HEK293 (cell line): Measurements from ENCODE around the gene GTF2H3.
A peak's percentile ranks its signal among the peaks of the same experiment; 100 is the strongest.

Source experiments
- FEZF1 ChIP-seq: fragments of 450-650 bp; formaldehyde crosslinking; IDR thresholded peaks from 2 replicates; pipeline ENCODE4 v1.5.1; 2016; ENCODE audit warnings: missing biosample characterization, missing genetic modification characterization
- HOXD13 ChIP-seq: sonication (generic); formaldehyde crosslinking; IDR thresholded peaks from 2 replicates; pipeline ENCODE4 v1.8.0; 2022; ENCODE audit warnings: missing genetic modification reagents, borderline replicate concordance
- OSR2 ChIP-seq: fragments of 450-650 bp; formaldehyde crosslinking; IDR thresholded peaks from 2 replicates; pipeline ENCODE4 v1.5.1; 2016; ENCODE audit warnings: missing biosample characterization, missing genetic modification characterization
- PRDM1 ChIP-seq: fragments of 450-650 bp; formaldehyde crosslinking; IDR thresholded peaks from 2 replicates; pipeline ENCODE4; 2016; ENCODE audit warnings: missing biosample characterization, missing genetic modification characterization
- SP2 ChIP-seq: fragments of 450-650 bp; formaldehyde crosslinking; IDR thresholded peaks from 2 replicates; pipeline ENCODE4 v1.5.1; 2016; ENCODE audit warnings: missing biosample characterization, missing genetic modification characterization
- SP3 ChIP-seq: fragments of 450-650 bp; formaldehyde crosslinking; IDR thresholded peaks from 2 replicates; pipeline ENCODE4 v1.5.1; 2016; ENCODE audit warnings: missing biosample characterization, missing genetic modification characterization
- ZBTB20 ChIP-seq: fragments of 450-650 bp; formaldehyde crosslinking; IDR thresholded peaks from 2 replicates; pipeline ENCODE4 v1.5.1; 2016; ENCODE audit warnings: missing biosample characterization, missing genetic modification characterization
- ZBTB48 ChIP-seq: fragments of 450-650 bp; formaldehyde crosslinking; IDR thresholded peaks from 2 replicates; pipeline ENCODE4 v1.5.1; 2016; ENCODE audit warnings: missing biosample characterization, missing genetic modification characterization
- ZNF155 ChIP-seq: fragments of 450-650 bp; formaldehyde crosslinking; IDR thresholded peaks from 2 replicates; pipeline ENCODE4 v1.5.1; 2016; ENCODE audit warnings: missing biosample characterization, missing genetic modification characterization
- ZNF175 ChIP-seq: fragments of 450-650 bp; formaldehyde crosslinking; IDR thresholded peaks from 2 replicates; pipeline ENCODE4 v1.5.1; 2016; ENCODE audit warnings: missing biosample characterization, missing genetic modification characterization
- ZNF202 ChIP-seq: fragments of 450-650 bp; formaldehyde crosslinking; IDR thresholded peaks from 2 replicates; pipeline ENCODE4 v1.5.1; 2016; ENCODE audit warnings: missing biosample characterization, missing genetic modification characterization, borderline replicate concordance
- ZNF223 ChIP-seq: fragments of 450-650 bp; formaldehyde crosslinking; IDR thresholded peaks from 2 replicates; pipeline ENCODE4 v1.5.1; 2016; ENCODE audit warnings: missing biosample characterization, missing genetic modification characterization
- ZNF274 ChIP-seq, 2 experiments: fragments of 200-500 bp in 1 of 2; fragments of 450-650 bp in 1 of 2; sonication (Bioruptor generic) in 1 of 2; formaldehyde crosslinking in 1 of 2; IDR thresholded peaks; 2 replicates each; pipeline versions ENCODE4 v1.5.1 to v1.6.1; 2014 to 2016; ENCODE audit warnings: borderline replicate concordance in 1 of 2, inconsistent platforms in 1 of 2, low read length in 1 of 2, missing biosample characterization in 1 of 2, missing genetic modification characterization in 1 of 2
- ZNF335 ChIP-seq: fragments of 450-650 bp; formaldehyde crosslinking; conservative IDR thresholded peaks from 2 replicates; pipeline ENCODE4 v1.5.1; 2016; ENCODE audit warnings: missing biosample characterization, missing genetic modification characterization
- ZNF350 ChIP-seq: fragments of 450-650 bp; formaldehyde crosslinking; IDR thresholded peaks from 2 replicates; pipeline ENCODE4 v1.5.0; 2017; ENCODE audit warnings: missing biosample characterization, mild to moderate bottlenecking, missing genetic modification characterization
- ZNF366 ChIP-seq: fragments of 450-650 bp; formaldehyde crosslinking; conservative IDR thresholded peaks from 2 replicates; pipeline ENCODE4 v1.5.1; 2016; ENCODE audit warnings: missing biosample characterization, missing genetic modification characterization
- ZNF394 ChIP-seq: fragments of 450-650 bp; formaldehyde crosslinking; IDR thresholded peaks from 2 replicates; pipeline ENCODE4 v1.5.1; 2016; ENCODE audit warnings: missing biosample characterization, missing genetic modification characterization, mild to moderate bottlenecking, moderate library complexity, borderline replicate concordance
- ZNF404 ChIP-seq: fragments of 450-650 bp; formaldehyde crosslinking; IDR thresholded peaks from 2 replicates; pipeline ENCODE4 v1.5.1; 2017; ENCODE audit warnings: missing biosample characterization, missing genetic modification characterization
- ZNF501 ChIP-seq: fragments of 450-650 bp; formaldehyde crosslinking; IDR thresholded peaks from 2 replicates; pipeline ENCODE4 v1.5.1; 2016; ENCODE audit warnings: missing biosample characterization, missing genetic modification characterization
- ZNF560 ChIP-seq: fragments of 450-650 bp; formaldehyde crosslinking; IDR thresholded peaks from 2 replicates; pipeline ENCODE4 v1.5.1; 2017; ENCODE audit warnings: missing biosample characterization, missing genetic modification characterization, borderline replicate concordance
- ZNF654 ChIP-seq: fragments of 450-650 bp; formaldehyde crosslinking; IDR thresholded peaks from 2 replicates; pipeline ENCODE4 v1.5.1; 2016; ENCODE audit warnings: low read depth, missing biosample characterization, missing genetic modification characterization
- ZNF664 ChIP-seq: fragments of 450-650 bp; formaldehyde crosslinking; IDR thresholded peaks from 2 replicates; pipeline ENCODE4 v1.5.1; 2016; ENCODE audit warnings: missing biosample characterization, missing genetic modification characterization
- ZNF776 ChIP-seq: fragments of 450-650 bp; formaldehyde crosslinking; IDR thresholded peaks from 2 replicates; pipeline ENCODE4 v1.5.0; 2017; ENCODE audit warnings: missing biosample characterization, missing genetic modification characterization, borderline replicate concordance
- ZSCAN16 ChIP-seq: fragments of 450-650 bp; formaldehyde crosslinking; IDR thresholded peaks from 2 replicates; pipeline ENCODE4 v1.5.1; 2016; ENCODE audit warnings: missing biosample characterization, missing genetic modification characterization
- TF ChIP-seq, protein P1 (sequence below): fragments of 450-650 bp; formaldehyde crosslinking; IDR thresholded peaks from 2 replicates; pipeline ENCODE4 v1.5.1; 2016; ENCODE audit warnings: missing biosample characterization, missing genetic modification characterization, low read depth
- TF ChIP-seq, protein P2 (sequence below): fragments of 450-650 bp; formaldehyde crosslinking; IDR thresholded peaks from 2 replicates; pipeline ENCODE4 v1.5.1; 2017; ENCODE audit warnings: missing biosample characterization, missing genetic modification characterization
- TF ChIP-seq, protein P3 (sequence below): fragments of 450-650 bp; formaldehyde crosslinking; IDR thresholded peaks from 2 replicates; pipeline ENCODE4 v1.5.1; 2016; ENCODE audit warnings: missing biosample characterization, missing genetic modification characterization
- TF ChIP-seq, protein P4 (sequence below): fragments of 450-650 bp; formaldehyde crosslinking; IDR thresholded peaks from 2 replicates; pipeline ENCODE4 v1.5.1; 2016; ENCODE audit warnings: missing biosample characterization, missing genetic modification characterization
- TF ChIP-seq, protein P5 (sequence below): fragments of 450-650 bp; formaldehyde crosslinking; IDR thresholded peaks from 2 replicates; pipeline ENCODE4 v1.5.1; 2016; ENCODE audit warnings: missing biosample characterization, missing genetic modification characterization
- TF ChIP-seq, protein P6 (sequence below): fragments of 450-650 bp; formaldehyde crosslinking; IDR thresholded peaks from 2 replicates; pipeline ENCODE4 v1.5.1; 2016; ENCODE audit warnings: missing biosample characterization, missing genetic modification characterization

Gene GTF2H3

DNA sequence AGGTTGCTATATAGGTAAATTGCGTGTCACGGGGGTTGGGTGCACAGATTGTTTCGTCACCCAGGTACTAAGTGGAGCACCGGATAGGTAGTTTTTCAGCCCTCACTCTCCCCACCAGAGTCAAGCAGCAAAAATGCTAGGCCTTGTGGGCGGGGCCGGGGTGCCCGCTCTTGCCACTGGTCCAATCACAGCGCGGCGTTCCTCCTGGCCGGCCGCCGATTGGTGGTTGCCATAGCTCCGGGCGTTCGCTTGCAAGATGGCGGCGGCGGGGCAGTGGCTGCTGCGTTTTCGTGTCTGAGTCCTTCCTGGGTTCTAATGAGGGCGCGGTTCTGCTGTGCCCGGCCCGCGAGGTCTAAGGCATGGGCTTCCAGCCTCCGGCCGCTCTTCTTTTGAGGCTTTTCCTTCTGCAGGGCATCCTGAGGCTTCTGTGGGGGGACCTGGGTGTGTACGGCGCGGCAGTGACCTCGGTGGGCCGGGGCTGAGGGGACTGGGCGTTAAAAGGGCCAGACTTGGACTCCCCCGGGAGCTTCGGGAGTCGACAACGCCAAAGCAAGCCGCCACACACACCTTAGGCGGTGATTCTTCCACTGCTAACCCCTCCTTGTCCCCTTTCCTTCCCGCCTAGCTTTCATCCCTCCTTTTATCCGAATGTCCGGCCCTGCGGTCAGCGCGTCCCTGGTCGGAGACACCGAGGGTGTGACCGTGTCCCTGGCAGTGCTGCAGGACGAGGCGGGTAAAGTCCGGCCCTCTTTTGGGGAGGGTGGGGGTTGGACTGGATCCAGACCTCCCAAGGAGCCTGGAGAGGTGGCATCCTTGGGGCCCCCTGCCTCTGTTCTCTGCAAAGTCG is 37.5 kb downstream of the GTF2H3 start, which contains the start of gene TCTN2 (continued):
- TF ChIP-seq ZBTB20 (tag by site-specific recombination), result no peak; the same call in 1 of the 2 replicates
- TF ChIP-seq ZNF776 (tag by site-specific recombination), result no peak
- TF ChIP-seq ZNF223 (tag by site-specific recombination), result no peak
- TF ChIP-seq, protein P1, sequence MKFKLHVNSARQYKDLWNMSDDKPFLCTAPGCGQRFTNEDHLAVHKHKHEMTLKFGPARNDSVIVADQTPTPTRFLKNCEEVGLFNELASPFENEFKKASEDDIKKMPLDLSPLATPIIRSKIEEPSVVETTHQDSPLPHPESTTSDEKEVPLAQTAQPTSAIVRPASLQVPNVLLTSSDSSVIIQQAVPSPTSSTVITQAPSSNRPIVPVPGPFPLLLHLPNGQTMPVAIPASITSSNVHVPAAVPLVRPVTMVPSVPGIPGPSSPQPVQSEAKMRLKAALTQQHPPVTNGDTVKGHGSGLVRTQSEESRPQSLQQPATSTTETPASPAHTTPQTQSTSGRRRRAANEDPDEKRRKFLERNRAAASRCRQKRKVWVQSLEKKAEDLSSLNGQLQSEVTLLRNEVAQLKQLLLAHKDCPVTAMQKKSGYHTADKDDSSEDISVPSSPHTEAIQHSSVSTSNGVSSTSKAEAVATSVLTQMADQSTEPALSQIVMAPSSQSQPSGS (tag by site-specific recombination), result no peak
- no peak for TF ChIP-seq FEZF1 (tag by site-specific recombination)
- TF ChIP-seq ZNF404 (tag by site-specific recombination), result no peak
- TF ChIP-seq ZNF501 (tag by site-specific recombination), result 0 out of 2 replicates have a peak, but pooled peaks have one; percentile 29
- no peak for TF ChIP-seq ZNF202 (tag by site-specific recombination)
- TF ChIP-seq ZNF274 (IDR thresholded peaks at IDR 0.05; ENCODE audit: low read length), result no peak
- TF ChIP-seq ZNF274 (tag by site-specific recombination; IDR thresholded peaks at IDR 0.05; ENCODE audit: borderline replicate concordance), result no peak
- no peak for TF ChIP-seq ZNF394 (tag by site-specific recombination)
- TF ChIP-seq SP2 (tag by site-specific recombination), result peak; percentile 84
- peak; percentile 35; the same call in 1 of the 2 replicates for TF ChIP-seq SP3 (tag by site-specific recombination)
- TF ChIP-seq OSR2 (tag by site-specific recombination), result no peak
- TF ChIP-seq, protein P2, sequence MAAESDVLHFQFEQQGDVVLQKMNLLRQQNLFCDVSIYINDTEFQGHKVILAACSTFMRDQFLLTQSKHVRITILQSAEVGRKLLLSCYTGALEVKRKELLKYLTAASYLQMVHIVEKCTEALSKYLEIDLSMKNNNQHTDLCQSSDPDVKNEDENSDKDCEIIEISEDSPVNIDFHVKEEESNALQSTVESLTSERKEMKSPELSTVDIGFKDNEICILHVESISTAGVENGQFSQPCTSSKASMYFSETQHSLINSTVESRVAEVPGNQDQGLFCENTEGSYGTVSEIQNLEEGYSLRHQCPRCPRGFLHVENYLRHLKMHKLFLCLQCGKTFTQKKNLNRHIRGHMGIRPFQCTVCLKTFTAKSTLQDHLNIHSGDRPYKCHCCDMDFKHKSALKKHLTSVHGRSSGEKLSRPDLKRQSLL (tag by site-specific recombination), result no peak
- TF ChIP-seq, protein P3, sequence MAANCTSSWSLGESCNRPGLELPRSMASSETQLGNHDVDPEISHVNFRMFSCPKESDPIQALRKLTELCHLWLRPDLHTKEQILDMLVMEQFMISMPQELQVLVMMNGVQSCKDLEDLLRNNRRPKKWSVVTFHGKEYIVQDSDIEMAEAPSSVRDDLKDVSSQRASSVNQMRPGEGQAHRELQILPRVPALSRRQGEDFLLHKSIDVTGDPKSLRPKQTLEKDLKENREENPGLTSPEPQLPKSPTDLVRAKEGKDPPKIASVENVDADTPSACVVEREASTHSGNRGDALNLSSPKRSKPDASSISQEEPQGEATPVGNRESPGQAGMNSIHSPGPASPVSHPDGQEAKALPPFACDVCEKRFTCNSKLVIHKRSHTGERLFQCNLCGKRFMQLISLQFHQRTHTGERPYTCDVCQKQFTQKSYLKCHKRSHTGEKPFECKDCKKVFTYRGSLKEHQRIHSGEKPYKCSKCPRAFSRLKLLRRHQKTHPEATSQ (tag by site-specific recombination), result no peak
- TF ChIP-seq, protein P4, sequence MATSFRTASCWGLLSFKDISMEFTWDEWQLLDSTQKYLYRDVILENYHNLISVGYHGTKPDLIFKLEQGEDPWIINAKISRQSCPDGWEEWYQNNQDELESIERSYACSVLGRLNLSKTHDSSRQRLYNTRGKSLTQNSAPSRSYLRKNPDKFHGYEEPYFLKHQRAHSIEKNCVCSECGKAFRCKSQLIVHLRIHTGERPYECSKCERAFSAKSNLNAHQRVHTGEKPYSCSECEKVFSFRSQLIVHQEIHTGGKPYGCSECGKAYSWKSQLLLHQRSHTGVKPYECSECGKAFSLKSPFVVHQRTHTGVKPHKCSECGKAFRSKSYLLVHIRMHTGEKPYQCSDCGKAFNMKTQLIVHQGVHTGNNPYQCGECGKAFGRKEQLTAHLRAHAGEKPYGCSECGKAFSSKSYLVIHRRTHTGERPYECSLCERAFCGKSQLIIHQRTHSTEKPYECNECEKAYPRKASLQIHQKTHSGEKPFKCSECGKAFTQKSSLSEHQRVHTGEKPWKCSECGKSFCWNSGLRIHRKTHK (tag by site-specific recombination), result no peak
- TF ChIP-seq ZNF335, result peak; percentile 56
- TF ChIP-seq ZNF175, result no peak
- no peak for TF ChIP-seq ZNF560 (tag by site-specific recombination)
- TF ChIP-seq HOXD13, result no peak
- TF ChIP-seq ZNF366 (tag by site-specific recombination), result peak; percentile 65
- TF ChIP-seq ZNF664, result no peak
- TF ChIP-seq, protein P5, sequence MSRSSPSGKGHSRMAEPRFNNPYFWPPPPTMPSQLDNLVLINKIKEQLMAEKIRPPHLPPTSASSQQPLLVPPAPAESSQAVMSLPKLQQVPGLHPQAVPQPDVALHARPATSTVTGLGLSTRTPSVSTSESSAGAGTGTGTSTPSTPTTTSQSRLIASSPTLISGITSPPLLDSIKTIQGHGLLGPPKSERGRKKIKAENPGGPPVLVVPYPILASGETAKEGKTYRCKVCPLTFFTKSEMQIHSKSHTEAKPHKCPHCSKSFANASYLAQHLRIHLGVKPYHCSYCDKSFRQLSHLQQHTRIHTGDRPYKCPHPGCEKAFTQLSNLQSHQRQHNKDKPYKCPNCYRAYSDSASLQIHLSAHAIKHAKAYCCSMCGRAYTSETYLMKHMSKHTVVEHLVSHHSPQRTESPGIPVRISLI, result no peak
- TF ChIP-seq ZSCAN16 (tag by site-specific recombination), result no peak
- TF ChIP-seq ZBTB48, result no peak
- no peak for TF ChIP-seq PRDM1 (tag by site-specific recombination)
- TF ChIP-seq, protein P6, sequence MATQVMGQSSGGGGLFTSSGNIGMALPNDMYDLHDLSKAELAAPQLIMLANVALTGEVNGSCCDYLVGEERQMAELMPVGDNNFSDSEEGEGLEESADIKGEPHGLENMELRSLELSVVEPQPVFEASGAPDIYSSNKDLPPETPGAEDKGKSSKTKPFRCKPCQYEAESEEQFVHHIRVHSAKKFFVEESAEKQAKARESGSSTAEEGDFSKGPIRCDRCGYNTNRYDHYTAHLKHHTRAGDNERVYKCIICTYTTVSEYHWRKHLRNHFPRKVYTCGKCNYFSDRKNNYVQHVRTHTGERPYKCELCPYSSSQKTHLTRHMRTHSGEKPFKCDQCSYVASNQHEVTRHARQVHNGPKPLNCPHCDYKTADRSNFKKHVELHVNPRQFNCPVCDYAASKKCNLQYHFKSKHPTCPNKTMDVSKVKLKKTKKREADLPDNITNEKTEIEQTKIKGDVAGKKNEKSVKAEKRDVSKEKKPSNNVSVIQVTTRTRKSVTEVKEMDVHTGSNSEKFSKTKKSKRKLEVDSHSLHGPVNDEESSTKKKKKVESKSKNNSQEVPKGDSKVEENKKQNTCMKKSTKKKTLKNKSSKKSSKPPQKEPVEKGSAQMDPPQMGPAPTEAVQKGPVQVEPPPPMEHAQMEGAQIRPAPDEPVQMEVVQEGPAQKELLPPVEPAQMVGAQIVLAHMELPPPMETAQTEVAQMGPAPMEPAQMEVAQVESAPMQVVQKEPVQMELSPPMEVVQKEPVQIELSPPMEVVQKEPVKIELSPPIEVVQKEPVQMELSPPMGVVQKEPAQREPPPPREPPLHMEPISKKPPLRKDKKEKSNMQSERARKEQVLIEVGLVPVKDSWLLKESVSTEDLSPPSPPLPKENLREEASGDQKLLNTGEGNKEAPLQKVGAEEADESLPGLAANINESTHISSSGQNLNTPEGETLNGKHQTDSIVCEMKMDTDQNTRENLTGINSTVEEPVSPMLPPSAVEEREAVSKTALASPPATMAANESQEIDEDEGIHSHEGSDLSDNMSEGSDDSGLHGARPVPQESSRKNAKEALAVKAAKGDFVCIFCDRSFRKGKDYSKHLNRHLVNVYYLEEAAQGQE (tag by site-specific recombination), result no peak
- TF ChIP-seq ZNF350 (tag by site-specific recombination), result no peak
- TF ChIP-seq ZNF654 (tag by site-specific recombination), result no peak
- no peak for TF ChIP-seq ZNF155 (tag by site-specific recombination)
